Kidney (tissue), 14 donors: ENCODE results near the gene MCRIP1. TPM values are rescaled to one million over a fixed set of nuclear protein-coding genes. Genes with fewer than 3 reads are reported as not detected.
A peak's percentile ranks its signal among the peaks of the same experiment; 100 is the strongest.

Experiments
- DNase-seq, 5 donors: peaks; one replicate each; pipeline ENCODE4 v3.0.0-alpha.2; 2013 to 2020
- FAIRE-seq: peaks from 2 replicates; lab custom pipeline; 2012; peaks lifted over from hg19 to GRCh38; lab: Jason Lieb, UNC
- H3K27ac ChIP-seq, 2 donors: one replicate each; pipeline ENCODE4 v1.7.0; 2013; ENCODE audit warnings: low read depth in 2 of 2, low read length in 2 of 2, inconsistent platforms in 1 of 2
- H3K27me3 ChIP-seq: one replicate; pipeline ENCODE4 v1.7.1; 2013; ENCODE audit warnings: low read length, inconsistent platforms; ENCODE audit not compliant: control insufficient read depth, insufficient read depth
- H3K36me3 ChIP-seq, 3 donors: one replicate each; pipeline versions ENCODE4 v1.7.0 to v1.7.1; 2013; ENCODE audit warnings: low read length in 3 of 3, control low read depth in 1 of 3, inconsistent platforms in 1 of 3; ENCODE audit not compliant: insufficient read depth in 3 of 3, control insufficient read depth in 2 of 3
- H3K4me1 ChIP-seq, 3 donors: one replicate each; pipeline versions ENCODE4 v1.7.0 to v1.7.1; 2013; ENCODE audit warnings: low read length in 3 of 3, inconsistent platforms in 1 of 3, low read depth in 1 of 3; ENCODE audit not compliant: control insufficient read depth in 2 of 3, insufficient read depth in 2 of 3
- H3K4me3 ChIP-seq, 3 donors: one replicate each; pipeline versions ENCODE4 v1.7.0 to v1.8.1; 2013; ENCODE audit warnings: low read length in 3 of 3, control low read depth in 1 of 3, inconsistent platforms in 1 of 3
- H3K9ac ChIP-seq, 3 donors: one replicate each; pipeline versions ENCODE4 v1.7.0 to v1.7.1; 2013; ENCODE audit warnings: low read length in 3 of 3, control low read depth in 1 of 3, inconsistent platforms in 1 of 3
- H3K9me3 ChIP-seq, 3 donors: one replicate each; pipeline versions ENCODE4 v1.7.0 to v1.7.1; 2013; ENCODE audit warnings: low read length in 3 of 3, control low read depth in 1 of 3, inconsistent platforms in 1 of 3; ENCODE audit not compliant: control insufficient read depth in 2 of 3, insufficient read depth in 1 of 3
- CTCF ChIP-seq: IDR thresholded peaks from 3 replicates; pipeline ENCODE4 v1.5.1; 2012; ENCODE audit warnings: mild to moderate bottlenecking, moderate library complexity, borderline replicate concordance; ENCODE audit not compliant: insufficient read depth; ENCODE audit errors: extremely low read depth
- intact Hi-C: fragments of 100-400 bp; cut with DNase I; formaldehyde crosslinking; loops from one replicate; pipeline ENCODE4 v1.11.1; 2022
- polyA plus RNA-seq: library from polyadenylated mRNA; stranded (reverse); fragments of 350-450 nt; fragmentation: Illumina TruSeq; extraction: RNeasy Lipid Tissue Mini Kit (QIAGEN cat#74804); gene quantifications from one replicate; pipeline ENCODE4 v1.2.3, GENCODE V29; 2014; ENCODE audit warnings: low read depth, low replicate concordance; ENCODE audit not compliant: insufficient read depth
- total RNA-seq: library from RNA; stranded (reverse); fragmentation: NEBNext Ultra II Directional; extraction: Animal tissue kit (Norgen Biotek cat#: 25700); gene quantifications from one replicate; pipeline ENCODE4 v1.2.1, GENCODE V29; 2021
- donor health status: control.
- donor health status: control.
- donor health status: control.
- donor health status: control.
- donor health status: control.
- donor health status: DM: yes; HTN: yes; CAD: no.
- donor health status: Normal renal cell carcinoma (clear cell type).

Gene MCRIP1
- total and polyA plus RNA-seq, 2 donors from 2014 or later: 88.3 to 151 TPM

GRCh38 chr17:81859906-81860755 lies 27.0 kb upstream of the MCRIP1 start, which contains the start of gene P4HB:
Gene P4HB, minus strand, starts transcription at chr17:81860535. Its CDS starts 64 bp downstream, at chr17:81860471.
- intact Hi-C loops: no loop called here
- H3K4me1 ChIP-seq: peaks cover 0 to 29% (median 12%) of the 10 kb centered on the region in 3 donors
- DNase-seq: no peak

GRCh38 chr17:81858967-81859905 lies 26.1 kb upstream of the MCRIP1 start:
- Histone ChIP-seq H3K36me3 (peaks cover 2 to 26% (median 18%) of the 10 kb centered on the region in 3 donors), H3K27ac (peak overlapping the region in 1 of 2 donors; percentile 89), H3K27me3 (no peaks in the 10 kb centered on the region), H3K4me3 (peak overlapping the region; percentile 74 to 94 (median 85)), H3K4me1 (peaks cover 0 to 29% (median 10%) of the 10 kb centered on the region in 3 donors), H3K9me3 (no peaks in the 10 kb centered on the region), H3K9ac (peak overlapping the region; percentile 63 to 94 (median 76))
- no peak for TF ChIP-seq CTCF
- DNase-seq: peak in 1 of 5 donors; percentile 69
- no peak for FAIRE-seq
- intact Hi-C loops: no loop called here

More at GRCh38 chr17:81859906-81860755, 27.0 kb upstream of the MCRIP1 start, which contains the start of gene P4HB:
- TF ChIP-seq CTCF: no peak
- peak within 1 kb of the TSS; percentile 76 to 94 (median 85) for H3K4me3 ChIP-seq
- peak within 1 kb of the TSS; percentile 76 to 94 (median 88) for H3K9ac ChIP-seq
- no peaks in the 10 kb centered on the region for H3K27me3 ChIP-seq
- H3K9me3 ChIP-seq: no peaks in the 10 kb centered on the region
- no peak for FAIRE-seq
- H3K36me3 ChIP-seq: peaks cover 2 to 21% (median 14%) of the 10 kb centered on the region in 3 donors
- peak within 1 kb of the TSS; percentile 92 to 98 for H3K27ac ChIP-seq

- DNase-seq: no peak
- peaks cover 0 to 28% (median 10%) of the 10 kb centered on the region in 3 donors for H3K4me1 ChIP-seq
- intact Hi-C loops: no loop called here
- H3K27me3 ChIP-seq: no peaks in the 10 kb centered on the region
- FAIRE-seq: no peak
- peaks cover 2 to 33% (median 22%) of the 10 kb centered on the region in 3 donors for H3K36me3 ChIP-seq
- no peaks in the 10 kb centered on the region for H3K9me3 ChIP-seq
- TF ChIP-seq CTCF: no peak
- no peak overlapping the region for H3K9ac ChIP-seq
- H3K4me3 ChIP-seq: peak overlapping the region in 1 of 3 donors; percentile 74
- H3K27ac ChIP-seq: no peak overlapping the region
These were observed 25.3 kb upstream of the MCRIP1 start for GRCh38 chr17:81858170-81858966.
